ENCODE results near the gene IGF2BP2.
"Not testable (repeated sequence)": the region's sequence is repeated elsewhere in the genome, so short reads cannot be mapped to it uniquely, and the experiment has no call there.

Gene IGF2BP2

DNA sequence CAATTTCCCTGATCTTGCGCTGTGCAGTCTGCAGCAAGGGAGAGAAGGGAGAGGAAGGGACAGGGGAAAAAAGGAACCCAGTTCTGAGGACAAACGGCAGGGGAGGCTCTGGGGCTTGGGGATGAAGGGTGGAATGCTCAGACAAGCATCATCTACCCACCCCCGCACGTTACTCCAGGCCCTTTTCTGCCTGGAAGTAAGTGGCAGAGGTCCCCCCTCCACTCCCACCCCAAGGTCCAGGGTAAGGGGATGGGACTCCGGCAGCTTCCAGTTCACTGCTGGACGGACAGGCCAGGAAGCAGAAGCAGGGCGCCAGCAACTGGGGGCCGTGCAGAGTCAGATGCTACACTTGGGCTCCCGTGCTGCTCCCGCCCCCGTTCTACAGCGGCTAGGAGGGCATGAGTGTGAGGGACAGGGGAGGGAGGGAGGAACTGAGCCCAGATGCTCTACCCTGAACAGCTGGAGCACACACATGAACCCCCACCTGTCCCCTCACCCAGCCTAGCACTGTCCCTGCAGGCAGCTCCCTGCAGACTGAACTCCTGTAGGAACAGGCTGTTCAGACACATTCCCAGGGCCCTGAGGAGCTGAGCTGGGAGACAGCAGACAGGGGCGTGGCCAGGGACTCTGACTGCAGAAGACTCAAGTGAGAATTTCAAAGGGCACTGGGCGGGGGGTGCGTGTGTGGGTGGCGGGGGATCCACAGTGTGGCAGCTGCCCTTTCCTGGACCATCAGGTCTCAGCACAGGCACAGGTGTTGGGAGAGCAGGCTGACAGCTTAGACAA is 179.1 kb downstream of the IGF2BP2 start:
- no peak for TF ChIP-seq ZFX (IDR thresholded peaks at IDR 0.05)
- TF ChIP-seq, protein P1, sequence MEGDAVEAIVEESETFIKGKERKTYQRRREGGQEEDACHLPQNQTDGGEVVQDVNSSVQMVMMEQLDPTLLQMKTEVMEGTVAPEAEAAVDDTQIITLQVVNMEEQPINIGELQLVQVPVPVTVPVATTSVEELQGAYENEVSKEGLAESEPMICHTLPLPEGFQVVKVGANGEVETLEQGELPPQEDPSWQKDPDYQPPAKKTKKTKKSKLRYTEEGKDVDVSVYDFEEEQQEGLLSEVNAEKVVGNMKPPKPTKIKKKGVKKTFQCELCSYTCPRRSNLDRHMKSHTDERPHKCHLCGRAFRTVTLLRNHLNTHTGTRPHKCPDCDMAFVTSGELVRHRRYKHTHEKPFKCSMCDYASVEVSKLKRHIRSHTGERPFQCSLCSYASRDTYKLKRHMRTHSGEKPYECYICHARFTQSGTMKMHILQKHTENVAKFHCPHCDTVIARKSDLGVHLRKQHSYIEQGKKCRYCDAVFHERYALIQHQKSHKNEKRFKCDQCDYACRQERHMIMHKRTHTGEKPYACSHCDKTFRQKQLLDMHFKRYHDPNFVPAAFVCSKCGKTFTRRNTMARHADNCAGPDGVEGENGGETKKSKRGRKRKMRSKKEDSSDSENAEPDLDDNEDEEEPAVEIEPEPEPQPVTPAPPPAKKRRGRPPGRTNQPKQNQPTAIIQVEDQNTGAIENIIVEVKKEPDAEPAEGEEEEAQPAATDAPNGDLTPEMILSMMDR (conservative IDR thresholded peaks at IDR 0.05), result no peak
- H3K27ac ChIP-seq, result no peak overlapping the region

DNA sequence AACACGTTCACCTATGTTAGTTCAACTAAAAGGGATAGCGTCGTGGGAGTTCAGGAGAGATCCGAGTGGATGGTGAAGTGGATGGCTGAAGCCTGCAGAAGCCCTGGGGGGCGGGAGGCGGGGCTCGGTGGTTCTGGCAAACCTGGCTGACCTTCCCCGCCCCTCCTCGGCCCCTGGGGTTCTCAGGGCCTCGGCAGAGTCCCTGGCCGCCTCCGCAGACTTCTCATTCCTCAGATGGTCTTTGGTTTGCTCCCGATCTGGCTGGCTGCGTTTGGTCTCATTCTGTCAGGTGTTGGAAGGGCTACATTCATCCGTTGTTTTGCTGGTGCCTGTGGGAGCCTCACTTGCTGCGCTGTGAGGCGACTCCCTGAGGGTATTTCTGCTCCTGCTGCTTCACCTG is 179.7 kb downstream of the IGF2BP2 start:
- H3K27ac ChIP-seq, result not testable (repeated sequence)

GRCh38 chr3:185640308-185640707 is 184.5 kb downstream of the IGF2BP2 start:
- TF ChIP-seq ZFX (IDR thresholded peaks at IDR 0.05), result no peak
- TF ChIP-seq, protein P1 (conservative IDR thresholded peaks at IDR 0.05), result no peak
- no peak overlapping the region for H3K27ac ChIP-seq

DNA sequence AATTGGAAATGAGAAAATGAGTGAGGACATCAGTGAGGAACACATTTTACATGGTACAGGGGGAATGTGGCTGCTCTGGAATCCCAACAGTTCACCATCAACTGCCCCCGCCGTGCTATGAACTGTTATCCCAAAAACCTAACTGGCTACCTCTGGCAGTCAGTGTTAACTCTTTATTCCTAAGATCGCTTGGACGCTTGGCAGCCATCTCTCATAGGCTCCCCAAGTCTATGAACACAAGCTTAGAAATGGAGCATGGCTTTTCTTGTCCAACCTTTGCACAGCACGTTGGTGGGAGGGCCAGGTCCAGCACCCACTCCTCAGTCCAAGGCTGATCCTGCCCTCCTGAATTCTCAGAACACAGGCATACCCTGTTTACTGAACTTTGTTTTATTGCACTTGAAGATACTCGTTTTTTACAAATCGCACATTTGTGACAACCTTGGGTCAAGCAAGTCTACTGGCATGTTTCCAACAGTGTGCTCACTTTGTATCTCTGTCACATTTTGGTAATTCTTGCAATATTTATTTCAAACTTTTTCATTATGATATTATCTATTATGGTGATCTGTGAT is 185.1 kb downstream of the IGF2BP2 start:
- no peak for TF ChIP-seq ZFX (IDR thresholded peaks at IDR 0.05)
- TF ChIP-seq, protein P1 (conservative IDR thresholded peaks at IDR 0.05), result no peak
- H3K27ac ChIP-seq, result no peak overlapping the region

DNA sequence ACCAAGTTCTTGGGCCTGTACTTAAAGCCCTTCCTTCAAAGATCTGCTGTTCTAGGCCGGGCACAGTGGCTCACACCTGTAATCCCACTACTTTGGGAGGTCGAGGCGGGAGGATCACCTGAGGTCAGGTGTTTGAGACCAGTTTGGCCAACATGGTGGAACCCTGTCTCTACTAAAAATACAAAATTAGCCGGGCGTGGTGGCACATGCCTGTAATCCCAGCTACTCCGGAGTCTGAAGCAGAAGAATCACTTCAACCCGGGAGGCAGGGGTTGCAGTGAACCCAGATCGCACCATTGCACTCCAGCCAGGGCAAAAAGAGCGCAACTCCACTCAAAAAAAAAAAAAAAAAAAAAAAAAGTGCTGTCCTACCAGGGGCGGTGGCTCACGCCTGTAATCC is 186.2 kb downstream of the IGF2BP2 start:
- H3K27ac ChIP-seq, result not testable (repeated sequence)

DNA sequence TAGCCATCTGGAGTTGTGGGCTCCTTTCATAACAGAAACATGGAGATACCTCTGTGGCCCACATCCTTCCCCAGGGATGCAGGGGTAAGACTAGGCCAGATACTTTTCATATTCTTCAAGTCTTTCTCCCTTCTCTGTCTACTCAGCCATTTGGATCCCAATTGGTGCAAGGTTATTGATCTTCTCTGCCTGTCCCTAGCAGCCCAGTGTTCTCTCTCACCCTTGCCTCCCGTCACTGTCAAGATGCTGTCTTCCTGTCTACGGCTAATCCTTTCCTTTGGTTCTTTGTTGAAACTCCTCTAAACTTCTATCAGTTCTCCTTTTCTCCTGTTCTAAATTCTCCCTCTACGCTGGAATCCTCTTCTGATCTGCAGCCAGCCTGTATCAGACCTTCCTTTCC is 187.5 kb downstream of the IGF2BP2 start:
- H3K27ac ChIP-seq, result no peak overlapping the region
- TF ChIP-seq, protein P1 (conservative IDR thresholded peaks at IDR 0.05), result no peak
- no peak for TF ChIP-seq ZFX (IDR thresholded peaks at IDR 0.05)

DNA sequence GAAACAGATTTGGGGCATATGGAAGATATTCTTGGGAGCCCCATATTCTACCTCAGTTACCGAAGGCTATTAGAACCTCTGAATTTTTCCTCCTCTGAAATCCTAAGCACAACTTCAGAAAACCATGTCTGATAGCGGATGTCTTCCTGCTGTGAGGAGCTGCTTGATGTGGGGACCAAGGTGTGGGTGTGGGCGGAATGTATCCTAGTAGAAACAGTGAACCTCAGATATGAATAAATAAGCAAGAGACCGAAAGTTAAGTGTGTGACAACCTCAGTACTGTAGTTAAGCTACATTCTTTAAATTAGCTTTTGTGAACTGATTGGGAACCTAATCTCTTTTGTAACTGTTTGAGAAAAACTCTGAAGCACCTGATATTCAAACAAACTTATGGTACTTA is 191.8 kb downstream of the IGF2BP2 start:
- H3K27ac ChIP-seq, result no peak overlapping the region
- TF ChIP-seq ZFX (IDR thresholded peaks at IDR 0.05), result no peak
- TF ChIP-seq, protein P1 (conservative IDR thresholded peaks at IDR 0.05), result no peak

- no peak overlapping the region for H3K27ac ChIP-seq
- TF ChIP-seq, protein P1 (conservative IDR thresholded peaks at IDR 0.05), result no peak
- no peak for TF ChIP-seq ZFX (IDR thresholded peaks at IDR 0.05)
Measured at GRCh38 chr3:185631508-185632206, 193.2 kb downstream of the IGF2BP2 start.
